Upper lobe of left lung (tissue), 4 donors: ENCODE results near the gene SIGLEC9.

ENCODE experiments used
- CTCF ChIP-seq, 6 experiments: fragments of 450-650 bp in 4 of 6; fragments of 200-600 bp in 2 of 6; sonication (generic) in 2 of 6; IDR thresholded peaks; one replicate each; pipeline ENCODE4 v1.5.1; 2016 to 2019; ENCODE audit warnings: antibody characterized with exemption in 6 of 6
- EP300 ChIP-seq, 4 donors: sonication (generic); formaldehyde crosslinking; IDR thresholded peaks; one replicate each; pipeline ENCODE4 v1.5.1; 2017; ENCODE audit warnings: antibody characterized with exemption in 4 of 4, control low read depth in 2 of 4
- POLR2A ChIP-seq, 4 donors: fragments of 450-650 bp; IDR thresholded peaks; one replicate each; pipeline ENCODE4 v1.5.1; 2016 to 2017; ENCODE audit warnings: antibody characterized with exemption in 4 of 4, mild to moderate bottlenecking in 2 of 4
- POLR2AphosphoS5 ChIP-seq, 2 donors: sonication (generic); formaldehyde crosslinking; IDR thresholded peaks; one replicate each; pipeline ENCODE4 v1.5.1; 2017; ENCODE audit warnings: antibody characterized with exemption in 2 of 2

DNA sequence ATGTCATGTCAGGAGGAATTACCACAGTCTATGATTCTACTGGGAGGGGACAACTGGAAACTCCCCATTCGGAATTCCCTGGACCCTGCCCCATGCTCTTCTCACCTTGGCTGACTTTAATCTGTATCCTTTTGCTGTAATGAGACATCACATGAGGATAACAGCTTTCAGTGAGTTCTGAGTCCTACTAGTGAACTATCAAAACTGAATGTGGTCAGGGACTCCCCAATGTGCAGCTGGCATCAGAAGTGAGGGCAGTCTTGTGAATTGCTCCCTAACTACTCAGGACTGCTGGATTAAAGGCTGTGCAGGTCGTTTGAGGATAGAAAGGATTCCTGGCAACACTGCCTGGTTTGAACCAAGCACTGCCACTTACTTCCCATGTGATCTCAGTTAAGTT, 32.6 kb downstream of the SIGLEC9 start:
- no peak for TF ChIP-seq POLR2AphosphoS5 (IDR thresholded peaks at IDR 0.05)
- TF ChIP-seq CTCF (IDR thresholded peaks at IDR 0.05) = no peak
- no peak for TF ChIP-seq EP300 (IDR thresholded peaks at IDR 0.05)
- no peak for TF ChIP-seq POLR2A (IDR thresholded peaks at IDR 0.05)
